Loucy (cell line): ENCODE results near the gene CLDN6.

Experiments used
- EZH2phosphoT487 ChIP-seq: fragments of 200-600 bp; IDR thresholded peaks from 2 replicates; pipeline ENCODE4 v1.6.1; 2018; ENCODE audit warnings: antibody characterized with exemption, mild to moderate bottlenecking, moderate library complexity, borderline replicate concordance
- TF ChIP-seq, protein P1 (sequence below): fragments of 200-600 bp; sonication (generic); conservative IDR thresholded peaks from 2 replicates; pipeline ENCODE4 v1.5.1; 2014; ENCODE audit warnings: mild to moderate bottlenecking, antibody characterized with exemption, low read length

- TF ChIP-seq, protein P1, sequence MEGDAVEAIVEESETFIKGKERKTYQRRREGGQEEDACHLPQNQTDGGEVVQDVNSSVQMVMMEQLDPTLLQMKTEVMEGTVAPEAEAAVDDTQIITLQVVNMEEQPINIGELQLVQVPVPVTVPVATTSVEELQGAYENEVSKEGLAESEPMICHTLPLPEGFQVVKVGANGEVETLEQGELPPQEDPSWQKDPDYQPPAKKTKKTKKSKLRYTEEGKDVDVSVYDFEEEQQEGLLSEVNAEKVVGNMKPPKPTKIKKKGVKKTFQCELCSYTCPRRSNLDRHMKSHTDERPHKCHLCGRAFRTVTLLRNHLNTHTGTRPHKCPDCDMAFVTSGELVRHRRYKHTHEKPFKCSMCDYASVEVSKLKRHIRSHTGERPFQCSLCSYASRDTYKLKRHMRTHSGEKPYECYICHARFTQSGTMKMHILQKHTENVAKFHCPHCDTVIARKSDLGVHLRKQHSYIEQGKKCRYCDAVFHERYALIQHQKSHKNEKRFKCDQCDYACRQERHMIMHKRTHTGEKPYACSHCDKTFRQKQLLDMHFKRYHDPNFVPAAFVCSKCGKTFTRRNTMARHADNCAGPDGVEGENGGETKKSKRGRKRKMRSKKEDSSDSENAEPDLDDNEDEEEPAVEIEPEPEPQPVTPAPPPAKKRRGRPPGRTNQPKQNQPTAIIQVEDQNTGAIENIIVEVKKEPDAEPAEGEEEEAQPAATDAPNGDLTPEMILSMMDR, result no peak
- TF ChIP-seq EZH2phosphoT487, result no peak
Observed at GRCh38 chr16:3028716-3029319, 10.8 kb upstream of the CLDN6 start.
